GM23338 (cell line): Measurements from ENCODE around the gene LHX4. TPM values are rescaled to one million over a fixed set of nuclear protein-coding genes. Genes with fewer than 3 reads are reported as not detected.

Source experiments
- ATAC-seq: fragments of 200-7000 bp; cut with Tn5 transposase; 3 replicates; pipeline ENCODE4 v1.9.1; 2020
- DNase-seq: peaks from one replicate; pipeline ENCODE4 v3.0.0-alpha.2; 2015; ENCODE audit warnings: low spot score
- H2AFZ ChIP-seq: fragments of 200-600 bp; sonication (generic); 2 replicates; pipeline ENCODE4 v1.8.0; 2016; ENCODE audit warnings: antibody characterized with exemption, mild to moderate bottlenecking, moderate library complexity
- H3F3A ChIP-seq: fragments of 200-600 bp; sonication (generic); replicated peaks from 2 replicates; pipeline ENCODE4 v1.8.0; 2017; ENCODE audit warnings: antibody characterized with exemption, mixed run types, low read depth
- H3K27ac ChIP-seq: fragments of 200-600 bp; sonication (generic); 2 replicates; pipeline ENCODE4 v1.6.1; 2016; ENCODE audit warnings: low read depth
- H3K27me3 ChIP-seq: fragments of 200-600 bp; sonication (generic); 2 replicates; pipeline ENCODE4 v1.8.0; 2016; ENCODE audit warnings: mild to moderate bottlenecking, mixed run types, moderate library complexity; ENCODE audit not compliant: insufficient read depth
- H3K36me3 ChIP-seq: fragments of 200-600 bp; sonication (generic); 2 replicates; pipeline ENCODE4 v1.8.0; 2016; ENCODE audit warnings: mild to moderate bottlenecking; ENCODE audit not compliant: insufficient read depth
- H3K4me1 ChIP-seq: fragments of 200-600 bp; sonication (generic); 2 replicates; pipeline ENCODE4 v1.8.0; 2016; ENCODE audit warnings: mild to moderate bottlenecking, moderate library complexity; ENCODE audit not compliant: insufficient read depth
- H3K4me2 ChIP-seq: fragments of 200-600 bp; sonication (generic); 2 replicates; pipeline ENCODE4 v1.7.1; 2017; ENCODE audit warnings: mixed run types
- H3K4me3 ChIP-seq: fragments of 200-600 bp; sonication (generic); 2 replicates; pipeline ENCODE4 v1.6.1; 2016; ENCODE audit warnings: mixed run types
- H3K79me2 ChIP-seq: fragments of 200-600 bp; sonication (generic); replicated peaks from 2 replicates; pipeline ENCODE4 v1.8.0; 2017; ENCODE audit warnings: mild to moderate bottlenecking; ENCODE audit not compliant: insufficient read depth
- H3K9me2 ChIP-seq: fragments of 200-600 bp; sonication (generic); 2 replicates; pipeline ENCODE4 v1.8.0; 2017; ENCODE audit not compliant: insufficient read depth
- H4K20me1 ChIP-seq: fragments of 200-600 bp; sonication (generic); replicated peaks from 2 replicates; pipeline ENCODE4 v1.8.0; 2017; ENCODE audit warnings: mild to moderate bottlenecking; ENCODE audit not compliant: insufficient read depth
- H3K27ac Mint-ChIP-seq: 2 replicates; pipeline ENCODE4 v1.8.0; 2020; ENCODE audit warnings: inconsistent platforms, mild to moderate bottlenecking, moderate library complexity, mixed read lengths
- H3K27me3 Mint-ChIP-seq: 3 replicates; pipeline ENCODE4 v1.8.0; 2022; ENCODE audit warnings: low read depth, mild to moderate bottlenecking, moderate library complexity, mixed read lengths, inconsistent platforms; ENCODE audit not compliant: insufficient read depth, poor library complexity
- H3K36me3 Mint-ChIP-seq: 3 replicates; pipeline ENCODE4 v1.8.0; 2021; ENCODE audit warnings: low read depth, mild to moderate bottlenecking, inconsistent platforms, moderate library complexity, mixed read lengths
- H3K4me1 Mint-ChIP-seq: 3 replicates; pipeline ENCODE4 v1.8.0; 2020; ENCODE audit warnings: mild to moderate bottlenecking, inconsistent platforms, mixed read lengths
- H3K4me3 Mint-ChIP-seq: 3 replicates; pipeline ENCODE4 v1.8.0; 2021; ENCODE audit warnings: moderate library complexity, mild to moderate bottlenecking, inconsistent platforms, mixed read lengths
- H3K9me3 Mint-ChIP-seq: 3 replicates; pipeline ENCODE4 v1.8.0; 2020; ENCODE audit warnings: moderate library complexity, mild to moderate bottlenecking, inconsistent platforms, mixed read lengths
- CREB1 ChIP-seq: fragments of 250-450 bp; sonication (Bioruptor Pico); IDR thresholded peaks from 2 replicates; pipeline ENCODE4 v1.5.0; 2020; ENCODE audit warnings: low read depth, mild to moderate bottlenecking, moderate library complexity
- EZH2 ChIP-seq: fragments of 200-600 bp; sonication (generic); IDR thresholded peaks from one replicate; pipeline ENCODE4 v1.8.0; 2017; ENCODE audit warnings: antibody characterized with exemption, mild to moderate bottlenecking, low read depth; ENCODE audit not compliant: unreplicated experiment
- EZH2phosphoT487 ChIP-seq: fragments of 200-600 bp; sonication (generic); IDR thresholded peaks from one replicate; pipeline ENCODE4 v1.8.1; 2018; ENCODE audit warnings: antibody characterized with exemption; ENCODE audit not compliant: unreplicated experiment
- NANOG ChIP-seq: IDR thresholded peaks from 2 replicates; pipeline ENCODE4 v1.6.1; 2016; ENCODE audit warnings: antibody characterized with exemption, borderline replicate concordance
- ZNF331 ChIP-seq: fragments of 250-450 bp; sonication (Bioruptor Pico); IDR thresholded peaks from 2 replicates; pipeline ENCODE4 v1.5.0; 2020; ENCODE audit warnings: low read depth, mild to moderate bottlenecking, moderate library complexity
- polyA plus RNA-seq: library from polyadenylated mRNA; unstranded; fragments of >200 nt; fragmentation: Nextera tagmentation; extraction: Ambion mirVana; gene quantifications from 2 replicates; pipeline ENCODE4 v1.2.1, GENCODE V29; 2016
- total RNA-seq: library from RNA; depleted of rRNA; stranded (reverse); fragments of >200 nt; shearing (Covaris generic); gene quantifications from 2 replicates; pipeline ENCODE4 v1.2.3, GENCODE V29; 2014
- TF ChIP-seq, protein P1 (sequence below): IDR thresholded peaks from one replicate; pipeline ENCODE4 v1.6.1; 2018; ENCODE audit warnings: antibody characterized with exemption; ENCODE audit not compliant: unreplicated experiment
- TF ChIP-seq, protein P2 (sequence below): IDR thresholded peaks from 2 replicates; pipeline ENCODE4 v1.6.1; 2016; ENCODE audit warnings: antibody characterized with exemption

LHX4 gene
- total and polyA plus RNA-seq, 2 experiments from 2014 or later: 1.4 to 2.5 TPM

DNA sequence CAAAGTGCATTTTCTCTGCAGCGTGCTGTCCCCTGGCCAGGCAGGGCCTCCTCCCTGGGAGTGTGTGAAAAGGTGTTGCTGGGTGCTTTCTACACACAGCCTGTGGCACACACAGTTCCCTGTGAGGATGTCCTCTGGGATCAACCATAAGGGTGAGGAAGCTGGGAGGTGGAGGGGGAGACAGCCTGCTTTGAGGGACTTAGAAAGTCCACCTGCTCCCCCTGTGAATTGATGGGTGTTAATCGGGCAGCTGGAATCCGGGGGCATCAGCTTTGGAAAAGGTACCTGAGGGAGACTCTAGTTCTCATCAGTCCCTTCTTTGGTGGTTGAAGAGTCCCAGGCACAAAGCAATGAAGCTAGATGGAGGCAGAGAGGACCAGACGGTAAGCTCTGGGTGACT lies 35.8 kb downstream of the LHX4 start:
- TF ChIP-seq, protein P1, sequence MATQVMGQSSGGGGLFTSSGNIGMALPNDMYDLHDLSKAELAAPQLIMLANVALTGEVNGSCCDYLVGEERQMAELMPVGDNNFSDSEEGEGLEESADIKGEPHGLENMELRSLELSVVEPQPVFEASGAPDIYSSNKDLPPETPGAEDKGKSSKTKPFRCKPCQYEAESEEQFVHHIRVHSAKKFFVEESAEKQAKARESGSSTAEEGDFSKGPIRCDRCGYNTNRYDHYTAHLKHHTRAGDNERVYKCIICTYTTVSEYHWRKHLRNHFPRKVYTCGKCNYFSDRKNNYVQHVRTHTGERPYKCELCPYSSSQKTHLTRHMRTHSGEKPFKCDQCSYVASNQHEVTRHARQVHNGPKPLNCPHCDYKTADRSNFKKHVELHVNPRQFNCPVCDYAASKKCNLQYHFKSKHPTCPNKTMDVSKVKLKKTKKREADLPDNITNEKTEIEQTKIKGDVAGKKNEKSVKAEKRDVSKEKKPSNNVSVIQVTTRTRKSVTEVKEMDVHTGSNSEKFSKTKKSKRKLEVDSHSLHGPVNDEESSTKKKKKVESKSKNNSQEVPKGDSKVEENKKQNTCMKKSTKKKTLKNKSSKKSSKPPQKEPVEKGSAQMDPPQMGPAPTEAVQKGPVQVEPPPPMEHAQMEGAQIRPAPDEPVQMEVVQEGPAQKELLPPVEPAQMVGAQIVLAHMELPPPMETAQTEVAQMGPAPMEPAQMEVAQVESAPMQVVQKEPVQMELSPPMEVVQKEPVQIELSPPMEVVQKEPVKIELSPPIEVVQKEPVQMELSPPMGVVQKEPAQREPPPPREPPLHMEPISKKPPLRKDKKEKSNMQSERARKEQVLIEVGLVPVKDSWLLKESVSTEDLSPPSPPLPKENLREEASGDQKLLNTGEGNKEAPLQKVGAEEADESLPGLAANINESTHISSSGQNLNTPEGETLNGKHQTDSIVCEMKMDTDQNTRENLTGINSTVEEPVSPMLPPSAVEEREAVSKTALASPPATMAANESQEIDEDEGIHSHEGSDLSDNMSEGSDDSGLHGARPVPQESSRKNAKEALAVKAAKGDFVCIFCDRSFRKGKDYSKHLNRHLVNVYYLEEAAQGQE: no peak
- no peak for TF ChIP-seq EZH2
- TF ChIP-seq CREB1 (CRISPR knock-in tag): no peak
- no peak for TF ChIP-seq NANOG
- no peak for TF ChIP-seq ZNF331 (CRISPR knock-in tag)
- TF ChIP-seq, protein P2, sequence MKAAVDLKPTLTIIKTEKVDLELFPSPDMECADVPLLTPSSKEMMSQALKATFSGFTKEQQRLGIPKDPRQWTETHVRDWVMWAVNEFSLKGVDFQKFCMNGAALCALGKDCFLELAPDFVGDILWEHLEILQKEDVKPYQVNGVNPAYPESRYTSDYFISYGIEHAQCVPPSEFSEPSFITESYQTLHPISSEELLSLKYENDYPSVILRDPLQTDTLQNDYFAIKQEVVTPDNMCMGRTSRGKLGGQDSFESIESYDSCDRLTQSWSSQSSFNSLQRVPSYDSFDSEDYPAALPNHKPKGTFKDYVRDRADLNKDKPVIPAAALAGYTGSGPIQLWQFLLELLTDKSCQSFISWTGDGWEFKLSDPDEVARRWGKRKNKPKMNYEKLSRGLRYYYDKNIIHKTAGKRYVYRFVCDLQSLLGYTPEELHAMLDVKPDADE: no peak
- Mint-ChIP-seq H3K4me3 (no peak overlapping the region), H3K27ac (no peak overlapping the region), H3K36me3 (no peaks in the 10 kb centered on the region), H3K27me3 (peaks cover 28% of the 10 kb centered on the region), H3K4me1 (peaks cover 55% of the 10 kb centered on the region), H3K9me3 (no peaks in the 10 kb centered on the region; the same call in 2 of the 3 replicates)
- DNase-seq: no peak
- H3K4me3 ChIP-seq: no peak overlapping the region
- no peaks in the 10 kb centered on the region for H3K36me3 ChIP-seq
- H3F3A ChIP-seq: peaks cover 10% of the 10 kb centered on the region
- no peak for ATAC-seq
- H3K4me1 ChIP-seq: peaks cover 30% of the 10 kb centered on the region
- H3K9me2 ChIP-seq: no peaks in the 10 kb centered on the region
- H3K27me3 ChIP-seq: no peaks in the 10 kb centered on the region
- no peak overlapping the region for H3K27ac ChIP-seq
- H2AFZ ChIP-seq: no peak overlapping the region
- H3K4me2 ChIP-seq: no peak overlapping the region
- no peaks in the 10 kb centered on the region for H3K79me2 ChIP-seq
- no peaks in the 10 kb centered on the region for H4K20me1 ChIP-seq

- no peaks in the 10 kb centered on the region for H3K79me2 ChIP-seq
- H4K20me1 ChIP-seq: no peaks in the 10 kb centered on the region
- no peak overlapping the region for H3K4me2 ChIP-seq
- no peak overlapping the region for H3K4me3 ChIP-seq
- H3K27me3 ChIP-seq: no peaks in the 10 kb centered on the region
- H3K4me1 Mint-ChIP-seq: peaks cover 60% of the 10 kb centered on the region
- H2AFZ ChIP-seq: no peak overlapping the region
- no peaks in the 10 kb centered on the region; the same call in 2 of the 3 replicates for H3K9me3 Mint-ChIP-seq
- no peak overlapping the region for H3K4me3 Mint-ChIP-seq
- peaks cover 33% of the 10 kb centered on the region for H3K4me1 ChIP-seq
- peaks cover 11% of the 10 kb centered on the region for H3F3A ChIP-seq
- no peaks in the 10 kb centered on the region for H3K36me3 ChIP-seq
- no peak overlapping the region for H3K27ac Mint-ChIP-seq
- no peak for ATAC-seq
- DNase-seq: no peak
- H3K27ac ChIP-seq: no peak overlapping the region
- H3K36me3 Mint-ChIP-seq: no peaks in the 10 kb centered on the region
- H3K27me3 Mint-ChIP-seq: peaks cover 25% of the 10 kb centered on the region
- H3K9me2 ChIP-seq: no peaks in the 10 kb centered on the region
- TF ChIP-seq EZH2phosphoT487: no peak
- no peak for TF ChIP-seq EZH2
- TF ChIP-seq CREB1 (CRISPR knock-in tag): no peak
- TF ChIP-seq, protein P2: no peak
Observed at GRCh38 chr1:180266275-180267210, 36.5 kb downstream of the LHX4 start.
